WTC11 (cell line): ENCODE results near the gene CCDC167. TPM values are rescaled to one million over a fixed set of nuclear protein-coding genes. Genes with fewer than 3 reads are reported as not detected.

Experiments used
- ATAC-seq: fragments of 200-7000 bp; cut with Tn5 transposase; 2 replicates; pipeline ENCODE4 v1.10.0; 2021; ENCODE audit warnings: mild to moderate bottlenecking, moderate library complexity
- CTCF ChIA-PET: fragments of 300-600 bp; sonication (Branson Sonifier 250); formaldehyde crosslinking; loops from one replicate; lab custom pipeline; 2021; ENCODE audit warnings: antibody characterized with exemption; lab: Charles Lee
- POLR2A ChIA-PET: fragments of 350-600 bp; sonication (Branson Sonifier 250); formaldehyde crosslinking; loops from one replicate; lab custom pipeline; 2021; ENCODE audit warnings: antibody characterized with exemption; lab: Charles Lee
- DNase-seq: peaks from one replicate; pipeline ENCODE4 v3.0.0; 2021; ENCODE audit warnings: low spot score
- H3K27ac Mint-ChIP-seq: 2 replicates; pipeline ENCODE4 v1.8.0; 2021; ENCODE audit warnings: mixed read lengths
- H3K27me3 Mint-ChIP-seq: 2 replicates; pipeline ENCODE4 v1.8.0; 2021; ENCODE audit warnings: low read depth, mild to moderate bottlenecking, moderate library complexity, mixed read lengths
- H3K36me3 Mint-ChIP-seq: 2 replicates; pipeline ENCODE4 v1.8.0; 2021; ENCODE audit warnings: mixed read lengths
- H3K4me1 Mint-ChIP-seq: 2 replicates; pipeline ENCODE4 v1.8.0; 2022; ENCODE audit warnings: mixed read lengths
- H3K4me3 Mint-ChIP-seq: 2 replicates; pipeline ENCODE4 v1.8.0; 2021; ENCODE audit warnings: mild to moderate bottlenecking, moderate library complexity, mixed read lengths
- H3K9me3 Mint-ChIP-seq: 2 replicates; pipeline ENCODE4 v1.8.0; 2021; ENCODE audit warnings: mixed read lengths
- CREB1 ChIP-seq: sonication (generic); formaldehyde crosslinking; IDR thresholded peaks from 2 replicates; pipeline ENCODE4 v1.8.0; 2023; ENCODE audit warnings: mild to moderate bottlenecking, missing genetic modification reagents
- EMX1 ChIP-seq: fragments of 250-450 bp; sonication (Bioruptor Pico); IDR thresholded peaks from 2 replicates; pipeline ENCODE4 v1.8.0; 2021; ENCODE audit warnings: mild to moderate bottlenecking
- JUN ChIP-seq: sonication (generic); formaldehyde crosslinking; IDR thresholded peaks from 2 replicates; pipeline ENCODE4 v1.8.0; 2023; ENCODE audit warnings: mild to moderate bottlenecking, missing genetic modification reagents
- MXD4 ChIP-seq: fragments of 250-450 bp; sonication (Bioruptor Pico); IDR thresholded peaks from 2 replicates; pipeline ENCODE4 v1.8.0; 2021; ENCODE audit warnings: mild to moderate bottlenecking, moderate library complexity, borderline replicate concordance
- NR2C2 ChIP-seq: sonication (generic); formaldehyde crosslinking; IDR thresholded peaks from 2 replicates; pipeline ENCODE4 v1.8.0; 2022; ENCODE audit warnings: mild to moderate bottlenecking, missing genetic modification reagents
- PRRX2 ChIP-seq: fragments of 250-450 bp; sonication (Bioruptor Pico); IDR thresholded peaks from 2 replicates; pipeline ENCODE4 v1.8.0; 2021; ENCODE audit warnings: mild to moderate bottlenecking
- RORB ChIP-seq: fragments of 250-450 bp; sonication (Bioruptor Pico); IDR thresholded peaks from 2 replicates; pipeline ENCODE4 v1.9.0; 2021; ENCODE audit warnings: mild to moderate bottlenecking
- SOX15 ChIP-seq: fragments of 250-450 bp; sonication (Bioruptor Pico); IDR thresholded peaks from 2 replicates; pipeline ENCODE4 v1.9.0; 2021; ENCODE audit warnings: mild to moderate bottlenecking
- ZNF263 ChIP-seq: sonication (generic); formaldehyde crosslinking; IDR thresholded peaks from 2 replicates; pipeline ENCODE4 v1.8.1; 2022; ENCODE audit warnings: low read depth, mild to moderate bottlenecking, moderate library complexity, missing genetic modification reagents
- total RNA-seq: library from RNA; stranded (reverse); gene quantifications from 3 replicates; pipeline ENCODE4 v1.2.3, GENCODE V29; 2021
- TF ChIP-seq, protein P1 (sequence below): sonication (generic); formaldehyde crosslinking; conservative IDR thresholded peaks from 2 replicates; pipeline ENCODE4 v1.8.1; 2023; ENCODE audit warnings: mild to moderate bottlenecking, low read depth, missing genetic modification reagents, moderate library complexity
- TF ChIP-seq, protein P2 (sequence below): fragments of 250-450 bp; sonication (Bioruptor Pico); IDR thresholded peaks from 2 replicates; pipeline ENCODE4 v1.9.0; 2021; ENCODE audit warnings: mild to moderate bottlenecking
- TF ChIP-seq, protein P3 (sequence below): sonication (generic); formaldehyde crosslinking; IDR thresholded peaks from 2 replicates; pipeline ENCODE4 v1.8.1; 2023; ENCODE audit warnings: mild to moderate bottlenecking, missing genetic modification reagents
- TF ChIP-seq, protein P4 (sequence below): fragments of 250-450 bp; sonication (Bioruptor Pico); IDR thresholded peaks from 2 replicates; pipeline ENCODE4 v2.1.2; 2022; ENCODE audit warnings: mild to moderate bottlenecking, moderate library complexity
- TF ChIP-seq, protein P5 (sequence below): sonication (generic); formaldehyde crosslinking; IDR thresholded peaks from 2 replicates; pipeline ENCODE4 v1.8.1; 2023; ENCODE audit warnings: mild to moderate bottlenecking, missing genetic modification reagents, borderline replicate concordance

Gene CCDC167
- total RNA-seq, 1 experiment from 2014 or later: 19.1 TPM

DNA sequence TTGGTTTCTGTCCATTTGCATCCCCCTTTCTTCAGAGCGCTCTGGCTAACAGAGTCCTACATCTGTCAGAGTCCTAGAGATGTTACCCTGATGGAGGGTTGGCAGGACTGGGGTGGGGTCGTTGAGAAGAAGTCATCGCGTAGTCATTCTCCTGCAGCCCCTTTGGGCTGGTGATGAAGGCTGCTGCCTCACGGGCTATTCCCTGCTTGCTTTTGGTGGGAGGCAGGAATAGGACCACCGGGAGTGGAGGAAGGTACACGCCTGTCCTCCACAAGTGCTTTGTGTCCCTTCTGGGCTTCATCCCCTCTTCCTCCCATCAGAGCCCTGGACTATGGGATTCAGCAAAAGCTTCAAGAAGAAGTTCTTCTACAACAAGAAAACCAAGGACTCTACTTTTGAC, 20.9 kb downstream of the CCDC167 start (continued):
- TF ChIP-seq, protein P1, sequence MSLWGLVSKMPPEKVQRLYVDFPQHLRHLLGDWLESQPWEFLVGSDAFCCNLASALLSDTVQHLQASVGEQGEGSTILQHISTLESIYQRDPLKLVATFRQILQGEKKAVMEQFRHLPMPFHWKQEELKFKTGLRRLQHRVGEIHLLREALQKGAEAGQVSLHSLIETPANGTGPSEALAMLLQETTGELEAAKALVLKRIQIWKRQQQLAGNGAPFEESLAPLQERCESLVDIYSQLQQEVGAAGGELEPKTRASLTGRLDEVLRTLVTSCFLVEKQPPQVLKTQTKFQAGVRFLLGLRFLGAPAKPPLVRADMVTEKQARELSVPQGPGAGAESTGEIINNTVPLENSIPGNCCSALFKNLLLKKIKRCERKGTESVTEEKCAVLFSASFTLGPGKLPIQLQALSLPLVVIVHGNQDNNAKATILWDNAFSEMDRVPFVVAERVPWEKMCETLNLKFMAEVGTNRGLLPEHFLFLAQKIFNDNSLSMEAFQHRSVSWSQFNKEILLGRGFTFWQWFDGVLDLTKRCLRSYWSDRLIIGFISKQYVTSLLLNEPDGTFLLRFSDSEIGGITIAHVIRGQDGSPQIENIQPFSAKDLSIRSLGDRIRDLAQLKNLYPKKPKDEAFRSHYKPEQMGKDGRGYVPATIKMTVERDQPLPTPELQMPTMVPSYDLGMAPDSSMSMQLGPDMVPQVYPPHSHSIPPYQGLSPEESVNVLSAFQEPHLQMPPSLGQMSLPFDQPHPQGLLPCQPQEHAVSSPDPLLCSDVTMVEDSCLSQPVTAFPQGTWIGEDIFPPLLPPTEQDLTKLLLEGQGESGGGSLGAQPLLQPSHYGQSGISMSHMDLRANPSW (CRISPR knock-in tag): no peak
- no peak for TF ChIP-seq EMX1 (CRISPR knock-in tag)
- TF ChIP-seq CREB1 (CRISPR knock-in tag): no peak
- TF ChIP-seq, all 79 proteins: peak for 0

DNA sequence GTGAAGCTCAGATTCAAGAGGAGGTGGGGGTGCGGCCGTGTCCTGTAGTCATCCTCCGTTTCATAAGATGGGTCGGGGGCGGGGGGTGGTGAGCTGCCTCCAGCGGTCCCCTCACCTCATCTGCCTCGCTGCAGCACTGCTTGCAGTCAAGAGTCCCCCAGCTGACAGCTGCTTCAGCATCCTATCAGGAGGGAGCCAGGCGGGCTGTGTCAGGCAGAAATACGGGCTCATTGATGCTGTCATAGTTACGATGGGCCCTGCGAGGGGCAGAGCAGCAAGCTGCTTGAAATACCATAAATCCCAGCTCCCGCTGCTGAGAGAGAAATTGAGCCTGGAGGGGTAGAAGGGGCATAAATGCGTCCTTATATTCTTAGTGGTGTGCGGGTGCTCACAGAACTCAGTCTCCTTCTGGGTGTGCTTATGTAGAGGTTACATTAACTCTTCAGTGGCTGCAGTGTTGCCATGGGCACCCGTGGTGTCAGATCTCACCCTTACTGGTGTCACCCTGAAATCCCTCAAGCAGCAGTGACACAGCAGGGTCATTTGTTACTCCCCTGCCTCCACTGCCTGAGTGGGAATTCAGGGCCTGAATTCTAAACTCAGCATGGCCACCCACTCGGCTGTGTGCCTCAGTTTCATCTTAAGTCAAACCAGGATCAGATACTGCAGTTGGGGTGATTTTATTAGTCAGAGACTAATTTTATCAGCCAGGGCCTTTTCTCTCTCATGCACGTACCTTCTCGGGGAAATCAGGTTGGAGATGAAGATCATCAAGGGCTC, 21.8 kb downstream of the CCDC167 start:
- POLR2A ChIA-PET: no interaction called here
- Mint-ChIP-seq H3K27ac (no peak overlapping the region), H3K36me3 (peaks cover 32% of the 10 kb centered on the region), H3K27me3 (no peaks in the 10 kb centered on the region), H3K4me1 (peaks cover 18% of the 10 kb centered on the region), H3K9me3 (no peaks in the 10 kb centered on the region), H3K4me3 (no peak overlapping the region)
- ATAC-seq: no peak
- CTCF ChIA-PET: no interaction called here
- no peak for DNase-seq
- TF ChIP-seq, protein P2, sequence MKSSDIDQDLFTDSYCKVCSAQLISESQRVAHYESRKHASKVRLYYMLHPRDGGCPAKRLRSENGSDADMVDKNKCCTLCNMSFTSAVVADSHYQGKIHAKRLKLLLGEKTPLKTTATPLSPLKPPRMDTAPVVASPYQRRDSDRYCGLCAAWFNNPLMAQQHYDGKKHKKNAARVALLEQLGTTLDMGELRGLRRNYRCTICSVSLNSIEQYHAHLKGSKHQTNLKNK: no peak
- TF ChIP-seq SOX15 (no peak), MXD4 (CRISPR knock-in tag) (no peak), NR2C2 (CRISPR knock-in tag) (no peak), JUN (CRISPR knock-in tag) (no peak), RORB (CRISPR knock-in tag) (no peak), ZNF263 (CRISPR knock-in tag) (no peak), PRRX2 (CRISPR knock-in tag) (no peak)
- TF ChIP-seq, protein P3, sequence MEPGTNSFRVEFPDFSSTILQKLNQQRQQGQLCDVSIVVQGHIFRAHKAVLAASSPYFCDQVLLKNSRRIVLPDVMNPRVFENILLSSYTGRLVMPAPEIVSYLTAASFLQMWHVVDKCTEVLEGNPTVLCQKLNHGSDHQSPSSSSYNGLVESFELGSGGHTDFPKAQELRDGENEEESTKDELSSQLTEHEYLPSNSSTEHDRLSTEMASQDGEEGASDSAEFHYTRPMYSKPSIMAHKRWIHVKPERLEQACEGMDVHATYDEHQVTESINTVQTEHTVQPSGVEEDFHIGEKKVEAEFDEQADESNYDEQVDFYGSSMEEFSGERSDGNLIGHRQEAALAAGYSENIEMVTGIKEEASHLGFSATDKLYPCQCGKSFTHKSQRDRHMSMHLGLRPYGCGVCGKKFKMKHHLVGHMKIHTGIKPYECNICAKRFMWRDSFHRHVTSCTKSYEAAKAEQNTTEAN (CRISPR knock-in tag): no peak
- TF ChIP-seq, protein P4, sequence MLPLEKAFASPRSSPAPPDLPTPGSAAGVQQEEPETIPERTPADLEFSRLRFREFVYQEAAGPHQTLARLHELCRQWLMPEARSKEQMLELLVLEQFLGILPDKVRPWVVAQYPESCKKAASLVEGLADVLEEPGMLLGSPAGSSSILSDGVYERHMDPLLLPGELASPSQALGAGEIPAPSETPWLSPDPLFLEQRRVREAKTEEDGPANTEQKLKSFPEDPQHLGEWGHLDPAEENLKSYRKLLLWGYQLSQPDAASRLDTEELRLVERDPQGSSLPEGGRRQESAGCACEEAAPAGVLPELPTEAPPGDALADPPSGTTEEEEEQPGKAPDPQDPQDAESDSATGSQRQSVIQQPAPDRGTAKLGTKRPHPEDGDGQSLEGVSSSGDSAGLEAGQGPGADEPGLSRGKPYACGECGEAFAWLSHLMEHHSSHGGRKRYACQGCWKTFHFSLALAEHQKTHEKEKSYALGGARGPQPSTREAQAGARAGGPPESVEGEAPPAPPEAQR (CRISPR knock-in tag): no peak
- TF ChIP-seq, protein P5, sequence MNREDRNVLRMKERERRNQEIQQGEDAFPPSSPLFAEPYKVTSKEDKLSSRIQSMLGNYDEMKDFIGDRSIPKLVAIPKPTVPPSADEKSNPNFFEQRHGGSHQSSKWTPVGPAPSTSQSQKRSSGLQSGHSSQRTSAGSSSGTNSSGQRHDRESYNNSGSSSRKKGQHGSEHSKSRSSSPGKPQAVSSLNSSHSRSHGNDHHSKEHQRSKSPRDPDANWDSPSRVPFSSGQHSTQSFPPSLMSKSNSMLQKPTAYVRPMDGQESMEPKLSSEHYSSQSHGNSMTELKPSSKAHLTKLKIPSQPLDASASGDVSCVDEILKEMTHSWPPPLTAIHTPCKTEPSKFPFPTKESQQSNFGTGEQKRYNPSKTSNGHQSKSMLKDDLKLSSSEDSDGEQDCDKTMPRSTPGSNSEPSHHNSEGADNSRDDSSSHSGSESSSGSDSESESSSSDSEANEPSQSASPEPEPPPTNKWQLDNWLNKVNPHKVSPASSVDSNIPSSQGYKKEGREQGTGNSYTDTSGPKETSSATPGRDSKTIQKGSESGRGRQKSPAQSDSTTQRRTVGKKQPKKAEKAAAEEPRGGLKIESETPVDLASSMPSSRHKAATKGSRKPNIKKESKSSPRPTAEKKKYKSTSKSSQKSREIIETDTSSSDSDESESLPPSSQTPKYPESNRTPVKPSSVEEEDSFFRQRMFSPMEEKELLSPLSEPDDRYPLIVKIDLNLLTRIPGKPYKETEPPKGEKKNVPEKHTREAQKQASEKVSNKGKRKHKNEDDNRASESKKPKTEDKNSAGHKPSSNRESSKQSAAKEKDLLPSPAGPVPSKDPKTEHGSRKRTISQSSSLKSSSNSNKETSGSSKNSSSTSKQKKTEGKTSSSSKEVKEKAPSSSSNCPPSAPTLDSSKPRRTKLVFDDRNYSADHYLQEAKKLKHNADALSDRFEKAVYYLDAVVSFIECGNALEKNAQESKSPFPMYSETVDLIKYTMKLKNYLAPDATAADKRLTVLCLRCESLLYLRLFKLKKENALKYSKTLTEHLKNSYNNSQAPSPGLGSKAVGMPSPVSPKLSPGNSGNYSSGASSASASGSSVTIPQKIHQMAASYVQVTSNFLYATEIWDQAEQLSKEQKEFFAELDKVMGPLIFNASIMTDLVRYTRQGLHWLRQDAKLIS (CRISPR knock-in tag): no peak
- TF ChIP-seq, all 79 proteins: peak for 0
